ENCODE measurements around the gene EPB41.
"Not testable (repeated sequence)": the region's sequence is repeated elsewhere in the genome, so short reads cannot be mapped to it uniquely, and the experiment has no call there.

Gene EPB41

DNA sequence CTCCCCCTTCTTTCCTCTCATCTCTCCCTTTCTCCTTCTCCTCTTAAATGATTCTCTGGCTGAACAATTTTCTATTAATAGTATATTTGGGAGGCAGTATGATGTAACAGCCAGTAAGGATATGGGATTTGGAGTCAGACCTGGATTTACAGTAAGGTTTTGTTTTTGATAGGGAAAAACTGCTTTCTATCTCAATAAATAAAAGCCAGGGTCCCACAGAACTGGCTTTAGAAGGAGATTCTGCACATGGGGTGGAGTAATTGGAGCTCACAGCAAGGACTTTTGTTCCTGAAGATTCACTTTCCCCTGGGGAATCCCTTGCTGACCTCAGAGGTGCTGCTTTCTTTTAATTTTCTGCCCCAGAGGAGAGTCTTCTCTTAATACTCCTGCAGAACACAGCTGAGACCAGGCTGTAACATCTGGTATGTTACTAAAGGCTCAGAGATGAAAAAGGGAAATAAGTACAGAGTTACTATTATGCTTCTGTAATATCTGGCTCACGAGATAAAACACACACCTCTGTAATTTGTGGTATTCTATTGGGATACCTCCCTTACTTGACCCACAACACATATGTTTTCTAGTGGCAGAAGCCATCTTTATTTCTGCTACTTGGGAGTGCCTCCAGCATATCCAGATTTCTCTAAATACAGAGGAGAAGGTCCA lies 13.4 kb downstream of the EPB41 start:
- no peak for DNase-seq

DNA sequence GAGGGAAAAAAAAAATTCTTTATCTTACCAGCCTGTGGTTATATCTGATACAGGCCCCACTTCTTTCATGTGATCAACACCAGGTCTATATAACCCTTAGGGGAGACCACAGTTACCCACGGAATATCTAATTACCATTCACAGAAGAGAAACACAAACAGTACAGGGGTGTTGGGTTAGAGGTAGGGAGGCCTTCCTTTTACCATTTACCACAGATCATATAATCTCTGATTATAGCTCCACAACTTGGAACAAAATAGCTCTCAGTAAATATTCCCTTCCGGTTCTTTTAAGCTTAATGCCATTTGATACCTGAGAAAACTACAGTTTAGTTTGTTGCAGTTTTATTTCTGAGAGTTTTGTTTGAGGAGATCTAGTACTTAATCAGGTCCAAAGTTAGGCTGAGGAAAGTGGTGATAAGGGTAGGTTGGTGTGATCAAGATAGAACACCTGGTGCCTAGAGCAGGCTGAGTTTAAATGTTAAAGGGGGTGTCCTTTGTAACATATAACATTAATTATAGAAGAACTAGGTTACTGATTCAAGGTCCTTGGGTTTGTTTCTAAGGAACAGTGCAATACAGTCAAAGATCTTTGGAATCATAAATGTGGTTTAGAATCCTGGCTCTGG lies 14.1 kb downstream of the EPB41 start:
- DNase-seq: no peak

DNA sequence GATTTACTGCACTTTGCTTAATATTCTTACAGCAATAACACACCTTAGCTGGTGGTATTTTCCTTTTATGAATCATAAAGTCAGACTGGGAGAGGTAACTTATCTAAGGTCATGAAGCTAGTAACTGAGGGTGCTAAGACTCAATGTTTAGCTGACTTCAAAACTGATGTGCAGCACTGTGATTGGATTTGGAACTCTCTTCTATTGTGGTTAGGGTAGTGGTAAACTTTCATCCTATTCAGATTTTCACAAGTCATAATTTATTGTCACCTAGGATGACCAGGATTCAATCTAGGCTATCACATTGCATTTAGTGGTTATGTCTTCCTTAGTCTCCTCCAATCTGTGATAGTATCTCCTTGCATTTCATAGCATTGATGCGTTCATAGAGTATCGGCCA lies 18.9 kb downstream of the EPB41 start:
- DNase-seq: no peak

DNA sequence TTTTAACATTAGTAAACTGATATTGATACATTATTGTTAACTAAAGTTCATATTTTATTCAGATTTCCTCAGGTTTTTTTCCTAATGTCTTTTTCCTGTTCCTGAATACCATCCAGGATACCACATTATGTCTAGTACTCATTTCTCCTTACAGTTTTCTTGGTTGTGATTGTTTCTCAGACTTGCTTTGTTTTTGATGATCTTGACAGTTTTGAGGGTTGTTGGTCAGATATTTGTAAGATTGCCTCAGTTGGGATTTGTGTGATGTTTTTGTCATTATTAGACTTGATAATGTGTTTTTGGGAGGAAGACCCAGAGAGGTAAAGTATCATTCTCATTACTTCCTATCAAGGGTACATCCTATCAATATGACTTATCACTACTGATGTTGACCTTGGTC lies 19.5 kb downstream of the EPB41 start:
- DNase-seq: no peak

DNA sequence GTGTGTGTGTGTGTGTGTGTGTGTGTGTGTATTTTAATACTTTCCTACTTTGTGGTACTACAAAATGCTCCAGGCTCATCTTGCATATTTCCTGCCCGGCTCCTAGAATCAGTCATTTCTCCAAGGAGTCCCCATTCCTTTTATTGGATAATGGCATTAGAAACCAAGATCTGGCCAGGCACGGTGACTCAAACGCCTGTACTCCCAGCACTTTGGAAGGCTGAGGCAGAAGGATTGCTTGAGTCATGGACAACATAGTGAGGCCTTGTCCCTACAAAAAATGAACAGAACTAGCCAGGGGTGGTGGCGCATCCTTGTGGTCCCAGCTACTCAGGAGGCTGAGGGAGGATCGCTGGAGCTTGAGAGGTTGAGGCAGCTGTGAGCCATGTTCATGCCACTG lies 20.3 kb downstream of the EPB41 start:
- no peak for DNase-seq

DNA sequence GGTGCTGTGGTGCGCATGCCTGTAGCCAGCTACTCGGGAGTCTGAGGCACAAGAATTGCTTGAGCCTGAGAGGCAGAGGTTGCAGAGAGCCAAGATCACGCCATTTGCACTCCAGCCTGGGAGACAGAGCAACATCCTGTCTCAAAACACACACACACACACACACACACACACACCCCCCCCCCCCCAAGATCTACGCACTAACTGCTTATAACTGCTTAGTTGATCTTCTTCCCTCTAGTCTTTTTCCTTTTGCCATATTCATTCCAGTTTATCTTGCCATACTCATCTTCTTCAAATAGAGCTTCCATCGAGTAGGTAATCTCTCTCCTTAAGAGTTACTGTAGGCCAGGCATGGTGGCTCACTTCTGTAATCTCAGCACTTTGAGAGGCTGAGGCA lies 20.9 kb downstream of the EPB41 start:
- no peak for DNase-seq

DNA sequence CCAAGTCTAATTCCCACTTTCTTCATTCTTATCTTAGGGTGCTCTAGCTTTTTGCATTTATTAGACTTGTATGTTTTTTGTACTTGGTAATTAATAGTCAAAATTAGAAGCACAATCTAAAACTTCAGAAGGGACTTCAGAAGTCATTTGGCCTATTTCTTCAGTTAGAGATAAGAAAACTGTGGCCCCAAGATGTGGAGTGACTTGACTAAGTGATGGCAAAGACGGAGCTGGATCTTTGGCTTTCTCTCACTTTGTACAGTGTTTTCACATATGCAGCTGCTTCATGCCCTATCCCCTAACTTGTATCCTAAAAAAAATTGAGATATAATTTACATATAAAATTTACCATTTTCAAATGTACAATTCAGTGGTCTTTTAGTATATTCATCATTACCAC lies 21.7 kb downstream of the EPB41 start:
- DNase-seq: no peak

DNA sequence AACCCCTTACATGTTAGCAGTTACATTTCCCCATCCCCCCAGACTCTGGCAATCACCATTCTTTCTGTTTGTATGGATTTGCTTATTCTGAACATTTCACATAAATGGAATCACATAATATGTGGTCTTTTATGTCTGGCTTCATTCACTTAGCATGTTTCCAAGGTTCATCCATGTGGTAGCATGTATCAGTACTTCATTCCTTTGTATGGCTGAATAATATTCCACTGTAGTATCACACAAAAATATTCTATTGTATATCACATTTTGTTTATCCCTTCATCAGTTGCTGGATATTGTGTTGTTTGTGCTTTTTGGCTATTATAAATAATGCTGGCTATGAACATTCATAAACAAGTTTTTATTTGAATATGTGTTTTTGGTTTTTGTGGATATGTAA lies 22.2 kb downstream of the EPB41 start:
- DNase-seq: no peak

DNA sequence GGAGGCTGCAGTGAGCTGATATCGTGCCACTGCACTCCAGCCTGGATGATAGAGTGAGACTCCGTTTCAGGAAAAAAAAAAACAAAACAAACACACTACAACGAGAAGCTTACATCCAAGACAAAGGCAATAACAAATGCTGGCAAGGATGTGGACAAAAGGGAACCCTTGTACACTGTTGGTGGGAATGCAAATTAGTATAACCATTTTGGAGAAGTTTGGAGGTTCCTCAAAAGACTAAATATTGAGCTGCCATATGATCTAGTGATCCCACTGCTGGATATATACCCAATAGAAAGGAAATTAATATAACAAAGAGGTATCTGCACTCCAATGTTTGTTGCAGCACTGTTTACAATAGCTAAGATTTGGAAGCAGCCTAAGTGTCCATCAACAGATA lies 29.2 kb downstream of the EPB41 start:
- not testable (repeated sequence) for DNase-seq

DNA sequence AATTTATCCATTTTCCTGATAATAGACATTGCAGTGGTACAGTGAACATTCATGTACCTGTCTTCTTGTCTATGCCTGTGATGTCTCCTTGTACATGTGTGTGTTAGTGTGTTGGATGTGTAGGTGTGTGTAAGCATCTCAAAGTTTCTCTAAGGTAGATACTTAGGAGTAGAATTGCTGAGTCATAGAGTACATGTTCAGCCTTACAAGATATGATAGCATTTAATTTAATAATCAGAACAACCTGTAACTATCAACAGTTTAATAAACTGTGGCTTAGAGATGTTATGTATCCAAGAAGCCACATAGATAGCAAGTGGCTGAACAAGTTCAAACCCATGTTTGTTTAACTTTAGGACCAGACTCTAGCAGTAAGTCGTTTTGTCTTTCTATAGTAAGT lies 35.6 kb downstream of the EPB41 start:
- no peak for DNase-seq

DNA sequence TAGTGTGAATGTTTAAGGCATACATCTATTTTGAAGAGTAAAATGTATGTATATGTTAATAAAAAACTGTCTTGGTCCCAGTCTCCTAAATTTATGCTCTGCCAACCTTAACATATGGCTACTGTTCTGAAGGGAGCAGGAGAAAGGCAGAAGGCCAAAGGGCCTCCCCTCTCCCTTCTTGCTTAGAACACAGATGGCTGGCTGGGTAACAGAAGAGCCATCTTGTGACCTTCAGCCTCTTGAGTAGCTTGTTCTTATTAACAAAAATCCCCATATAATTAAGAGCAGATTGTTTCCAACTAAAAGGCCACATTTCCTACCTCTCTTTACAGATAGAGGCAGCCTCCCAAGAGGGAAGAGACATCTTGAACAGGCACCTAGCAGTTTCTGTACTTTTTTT lies 36.1 kb downstream of the EPB41 start:
- no peak for DNase-seq

DNA sequence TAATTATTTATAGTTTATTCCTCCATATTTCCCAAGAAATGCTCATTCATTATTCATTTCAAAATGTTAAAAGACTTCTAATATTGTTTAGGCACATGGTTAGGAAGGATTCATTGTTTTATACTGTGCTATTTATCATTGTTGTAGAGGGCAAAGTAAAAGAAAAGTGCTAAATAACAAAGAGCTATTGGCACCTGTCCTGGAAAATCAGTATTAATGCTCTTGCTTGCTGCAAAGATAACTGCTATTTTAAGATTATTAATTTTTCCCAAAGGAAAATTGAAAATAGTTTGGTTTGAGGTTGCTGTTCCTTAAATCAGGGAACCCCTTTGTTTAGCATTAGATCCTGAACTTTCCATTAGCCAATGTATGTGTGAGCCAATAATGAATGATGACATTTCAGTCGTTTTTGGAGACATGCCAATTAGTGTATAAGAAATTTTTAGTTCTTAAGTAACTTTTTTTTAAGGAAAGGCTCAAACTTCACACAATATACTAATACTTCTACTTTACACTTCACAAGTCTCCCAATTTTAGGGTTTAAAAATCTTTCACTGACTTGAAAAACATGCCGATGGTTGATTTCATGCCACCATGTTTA lies 39.9 kb downstream of the EPB41 start:
- no peak for DNase-seq

DNA sequence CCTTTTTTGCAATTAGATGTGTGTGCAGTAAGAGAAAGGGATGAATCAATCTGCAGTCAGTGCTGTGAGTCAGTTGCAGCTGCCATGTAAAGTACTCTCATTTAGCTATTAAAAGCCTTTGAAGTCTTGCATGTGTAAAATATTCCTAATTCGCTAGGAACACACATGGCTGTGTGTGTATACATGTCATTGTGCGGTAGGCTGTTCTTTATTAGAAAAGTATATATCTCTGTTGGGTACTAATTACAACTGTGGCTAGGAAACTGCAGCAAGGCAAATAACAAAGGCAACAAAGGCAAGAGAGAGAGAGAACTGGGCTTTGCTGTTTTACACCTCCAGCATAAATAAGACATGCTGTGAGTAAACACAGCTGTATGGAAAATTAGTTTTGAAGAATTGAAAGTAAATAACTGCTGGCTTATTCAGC lies 41.7 kb downstream of the EPB41 start:
- no peak for DNase-seq

DNA sequence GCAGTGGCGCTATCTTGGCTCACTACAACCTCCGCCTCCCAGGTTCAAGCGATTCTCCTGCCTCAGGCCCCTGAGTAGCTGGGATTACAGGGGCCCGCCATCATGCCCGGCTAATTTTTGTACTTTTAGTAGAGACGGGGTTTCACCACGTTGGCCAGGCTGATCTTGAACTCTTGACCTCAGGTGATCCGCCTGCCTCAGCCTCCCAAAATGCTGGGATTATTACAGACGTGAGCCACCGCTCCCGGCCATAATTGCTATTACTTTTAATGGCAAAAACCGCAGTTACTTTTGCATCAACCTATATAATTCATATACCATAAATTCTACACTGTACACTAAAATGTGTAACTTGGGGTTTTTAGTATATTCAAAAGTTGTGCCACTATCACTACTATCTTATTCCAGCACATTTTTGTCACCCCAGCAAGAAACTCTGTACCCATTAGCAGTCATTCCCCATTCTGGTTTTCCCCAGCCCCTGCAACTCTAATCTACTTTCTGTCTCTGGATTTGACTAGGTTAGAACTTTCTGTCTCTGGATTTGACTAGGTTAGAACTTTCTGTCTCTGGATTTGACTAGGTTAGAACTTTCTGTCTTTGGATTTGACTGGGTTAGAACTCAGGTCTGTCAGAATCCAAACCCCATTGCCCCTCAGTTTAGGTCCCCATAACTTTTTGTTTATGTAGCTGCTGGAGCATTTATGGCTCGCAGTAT lies 47.9 kb downstream of the EPB41 start:
- DNase-seq: not testable (repeated sequence)

DNA sequence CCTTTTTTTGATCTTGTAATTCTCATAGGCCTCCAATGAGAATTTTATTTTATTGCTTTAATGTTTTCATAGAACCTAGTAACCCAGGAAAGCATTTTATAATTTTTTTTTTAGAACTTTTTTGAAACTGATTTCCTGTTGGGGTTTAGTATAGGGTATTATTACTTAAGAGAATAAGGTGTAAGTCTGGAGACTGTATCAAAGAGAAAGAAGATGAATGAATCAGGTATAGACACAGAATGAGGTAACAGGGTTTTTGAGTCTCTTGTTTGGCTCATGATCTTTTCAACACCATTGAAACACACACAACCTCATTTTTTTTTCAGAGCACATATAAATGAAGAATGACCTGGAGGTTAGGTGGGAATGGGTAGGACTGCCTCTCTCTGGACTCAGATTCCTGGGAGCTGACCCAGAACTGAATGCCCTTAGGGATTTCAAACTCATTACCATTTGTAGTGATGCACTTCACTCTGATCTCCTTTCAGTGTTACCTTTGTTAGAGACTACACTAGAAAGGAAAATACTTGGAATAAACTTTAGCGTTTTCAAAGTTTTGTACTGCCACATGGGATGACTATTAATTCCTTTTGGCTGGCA lies 51.0 kb downstream of the EPB41 start:
- no peak for DNase-seq

DNA sequence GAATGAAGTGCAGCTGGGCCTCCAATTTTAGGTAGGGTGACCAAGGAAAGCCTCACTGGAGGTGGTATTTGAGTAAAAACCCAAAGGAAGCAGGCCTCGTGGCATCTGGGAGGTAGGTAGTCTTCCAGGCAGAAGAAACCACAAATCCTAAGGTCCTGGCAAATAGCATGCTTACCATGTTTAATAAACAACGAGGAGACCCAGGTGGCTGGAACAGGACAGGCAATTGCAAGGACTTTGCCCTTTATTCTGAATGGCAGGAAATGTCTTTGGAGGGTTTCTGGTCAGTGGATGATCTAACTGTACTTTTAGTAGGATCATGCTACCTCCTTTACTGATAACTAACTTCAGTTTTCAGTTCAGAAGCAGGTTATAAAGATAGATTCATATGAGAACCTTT lies 52.2 kb downstream of the EPB41 start:
- no peak for DNase-seq

DNA sequence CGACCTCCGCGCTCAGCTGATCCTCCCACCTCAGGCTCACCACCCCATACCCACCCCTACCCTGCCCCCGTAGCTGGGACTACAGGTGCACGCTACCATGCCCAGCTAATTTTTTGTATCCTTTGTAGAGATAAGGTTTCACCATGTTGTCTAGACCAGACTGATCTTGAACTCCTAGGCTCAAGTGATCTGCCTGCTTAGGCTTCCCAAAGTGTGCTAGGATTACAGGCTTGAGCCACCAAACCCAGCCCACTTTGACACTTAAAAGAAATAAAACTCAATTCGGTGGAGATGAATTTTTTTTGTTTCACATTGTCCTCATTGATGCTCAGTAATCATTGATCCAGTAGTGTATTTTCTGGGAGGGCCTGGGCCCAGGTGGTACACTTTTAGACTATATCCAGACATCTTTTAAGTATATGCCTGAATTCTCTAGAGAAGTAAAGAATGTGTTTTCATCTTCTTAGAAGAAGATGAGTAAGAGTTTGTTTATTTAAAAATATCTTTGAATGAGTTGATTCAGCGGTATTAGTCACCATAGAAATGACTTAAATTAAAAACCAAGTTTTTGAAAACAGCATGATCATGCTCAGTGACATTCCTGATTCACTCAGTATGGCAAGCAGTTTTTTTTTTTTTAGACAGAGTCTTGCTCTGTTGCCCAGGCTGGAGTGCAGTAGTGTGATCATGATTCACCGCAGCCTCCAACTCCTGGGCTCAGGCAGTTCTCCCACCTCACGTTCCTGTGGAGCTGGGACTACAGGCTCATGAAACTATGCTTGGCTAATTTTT lies 57.8 kb downstream of the EPB41 start:
- no peak for DNase-seq

DNA sequence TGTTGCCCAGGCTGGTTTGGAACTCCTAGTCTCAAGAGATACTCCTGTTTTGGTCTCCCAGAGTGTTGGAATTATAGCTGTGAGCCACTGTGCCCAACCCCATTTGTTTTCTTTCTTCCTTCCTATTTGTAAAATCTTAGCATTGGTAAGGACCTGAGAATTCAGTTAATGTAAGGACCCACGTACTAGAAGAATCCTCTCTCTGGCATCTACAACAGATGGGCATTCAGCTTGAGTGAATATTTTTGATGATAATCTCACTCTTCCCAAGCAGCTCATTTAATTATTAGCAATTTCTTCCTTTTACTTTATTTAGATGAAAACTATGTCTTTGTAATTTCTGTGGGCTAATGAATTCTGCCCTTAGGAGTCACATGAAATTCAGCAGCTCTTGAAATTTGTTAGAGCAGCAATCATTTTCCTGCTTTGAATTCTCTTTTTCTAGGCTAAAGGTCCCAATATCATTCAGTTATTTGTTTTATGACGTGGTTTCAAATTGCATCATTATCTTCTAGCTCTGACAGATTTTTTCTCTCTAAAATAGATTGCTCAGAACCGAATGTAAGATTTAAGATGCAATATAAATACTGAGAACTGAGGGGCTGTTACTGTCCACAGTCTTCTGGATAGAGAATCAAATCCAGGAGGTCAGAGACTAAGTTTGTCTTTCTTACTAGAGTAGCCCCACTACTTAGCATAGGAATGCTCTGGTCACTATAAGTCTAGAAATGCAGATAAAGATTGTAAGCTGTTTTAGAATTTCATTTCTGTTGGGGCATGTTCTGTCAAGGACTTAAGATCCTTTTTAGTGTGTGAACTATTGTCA lies 59.4 kb downstream of the EPB41 start:
- DNase-seq: no peak

DNA sequence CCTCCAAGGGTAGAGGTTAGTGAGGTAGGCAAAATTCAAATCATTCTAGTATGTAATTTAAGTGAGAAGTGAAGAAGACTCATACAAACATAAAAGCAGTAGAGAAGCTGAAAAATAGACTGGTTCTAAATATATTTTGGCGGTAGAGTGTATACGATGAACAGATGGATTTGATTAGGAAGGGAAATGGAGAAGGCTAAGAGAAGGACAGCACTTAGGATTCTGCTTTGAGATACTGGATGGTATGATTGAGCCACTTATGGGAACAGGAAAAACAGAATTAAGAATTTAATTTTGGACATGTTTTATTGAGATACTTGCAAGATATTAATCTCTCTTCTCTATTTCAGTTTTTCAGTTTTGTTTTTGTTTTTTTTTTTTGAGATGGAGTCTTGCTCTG lies 60.1 kb downstream of the EPB41 start:
- DNase-seq: no peak

DNA sequence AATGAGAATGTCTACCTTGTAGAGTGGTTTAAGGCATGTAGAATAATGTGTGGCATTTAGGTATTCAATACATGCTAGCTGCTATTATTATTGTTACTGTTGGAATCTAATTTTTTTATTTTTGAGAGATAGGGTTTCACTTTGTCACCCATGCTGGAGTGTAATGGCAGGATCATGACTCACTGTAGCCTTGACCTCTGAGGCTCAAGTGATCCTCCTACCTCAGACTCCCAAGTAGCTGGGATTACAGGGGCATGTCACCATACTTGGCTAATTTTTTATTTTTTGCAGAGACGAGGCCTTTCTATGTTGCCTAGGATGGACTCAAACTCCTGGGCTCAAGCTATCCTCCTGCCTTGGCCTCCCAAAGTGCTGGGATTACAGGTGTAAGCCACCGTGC lies 61.9 kb downstream of the EPB41 start:
- DNase-seq: no peak

DNA sequence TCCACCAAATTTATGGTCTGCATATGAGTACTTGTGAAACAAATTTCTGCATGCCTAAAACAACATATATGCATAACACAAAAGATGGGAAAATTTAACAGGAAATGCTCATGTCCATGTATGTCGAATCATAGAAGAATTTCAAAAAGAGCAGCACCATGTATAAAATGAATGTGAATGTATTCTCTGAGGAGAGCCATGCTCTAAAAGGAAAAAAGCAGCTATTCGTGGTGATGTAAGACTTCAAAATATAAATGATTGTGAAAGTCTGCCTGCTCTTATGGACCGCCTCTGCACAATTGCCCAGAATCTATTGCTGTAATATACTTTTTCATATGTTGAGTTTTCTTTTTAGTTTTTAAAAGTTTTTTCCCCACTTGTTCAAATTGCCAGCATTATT lies 66.8 kb downstream of the EPB41 start:
- no peak for DNase-seq

DNA sequence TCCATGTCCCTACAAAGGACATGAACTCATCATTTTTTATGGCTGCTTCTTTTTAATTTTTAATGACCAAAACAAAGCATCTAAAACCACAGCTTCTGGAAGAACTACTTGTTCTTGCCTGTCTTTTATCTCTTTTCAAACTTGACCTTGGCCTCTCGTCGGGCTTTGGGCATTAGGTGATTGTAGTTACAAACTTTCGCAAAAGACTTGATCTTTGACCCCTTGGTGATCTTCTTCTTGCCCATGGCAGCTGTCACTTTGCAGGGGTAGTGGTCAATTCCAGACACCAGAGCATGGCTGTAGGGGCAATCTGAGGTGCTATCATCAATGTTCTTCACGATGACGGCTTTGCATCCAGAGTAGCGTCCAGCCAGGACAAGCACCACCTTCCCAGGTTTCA lies 67.8 kb downstream of the EPB41 start:
- no peak for DNase-seq
